Activated CD4-positive, alpha-beta T cell treated with anti-CD3 and anti-CD28 coated beads, Interleukin-2, amount 10 ng/mL, durations not matched to agents 24 days and 14 days (primary cell): ENCODE results near the gene TARBP1. TPM values are rescaled to one million over a fixed set of nuclear protein-coding genes. Genes with fewer than 3 reads are reported as not detected.
A peak's percentile ranks its signal among the peaks of the same experiment; 100 is the strongest.

Source experiments
- DNase-seq: peaks from one replicate; pipeline ENCODE4 v3.0.0; 2022
- H3K27ac Mint-ChIP-seq: one replicate; pipeline ENCODE4 v1.8.0; 2022; ENCODE audit warnings: mild to moderate bottlenecking, mixed read lengths
- H3K27me3 Mint-ChIP-seq: one replicate; pipeline ENCODE4 v1.8.0; 2022; ENCODE audit warnings: mixed read lengths
- H3K36me3 Mint-ChIP-seq: one replicate; pipeline ENCODE4 v1.8.0; 2022; ENCODE audit warnings: low read depth, mild to moderate bottlenecking, mixed read lengths
- H3K4me1 Mint-ChIP-seq: one replicate; pipeline ENCODE4 v1.8.0; 2021; ENCODE audit warnings: mixed read lengths
- H3K4me3 Mint-ChIP-seq: one replicate; pipeline ENCODE4 v1.8.0; 2022; ENCODE audit warnings: mild to moderate bottlenecking, moderate library complexity, mixed read lengths
- H3K9me3 Mint-ChIP-seq: one replicate; pipeline ENCODE4 v1.8.0; 2021; ENCODE audit warnings: mixed read lengths
- intact Hi-C: fragments of 100-400 bp; cut with micrococcal nuclease; formaldehyde crosslinking; loops from one replicate; pipeline ENCODE4 v1.15.1; 2023
- total RNA-seq: library from RNA; stranded (reverse); gene quantifications from 2 replicates; pipeline ENCODE4 v1.2.3, GENCODE V29; 2022

Gene TARBP1
- total RNA-seq, 1 donor from 2014 or later, result 75.9 TPM

- Mint-ChIP-seq H3K9me3 (no peaks in the 10 kb centered on the region), H3K27me3 (no peaks in the 10 kb centered on the region), H3K36me3 (peaks cover 47% of the 10 kb centered on the region), H3K4me3 (no peak overlapping the region), H3K4me1 (peaks cover 11% of the 10 kb centered on the region), H3K27ac (no peak overlapping the region)
- intact Hi-C loops, result loop anchor here (5.0 kb wide), 1 partner anchor 36 kb away; no protein-coding TSS in a partner anchor
- DNase-seq, result no peak
Observed at GRCh38 chr1:234467821-234468220, 11.2 kb downstream of the TARBP1 start.

- H3K36me3 Mint-ChIP-seq, result peaks cover 54% of the 10 kb centered on the region
- no peaks in the 10 kb centered on the region for H3K9me3 Mint-ChIP-seq
- H3K27me3 Mint-ChIP-seq, result no peaks in the 10 kb centered on the region
- no peak for DNase-seq
- H3K4me1 Mint-ChIP-seq, result peaks cover 9% of the 10 kb centered on the region
- H3K4me3 Mint-ChIP-seq, result no peak overlapping the region
- intact Hi-C loops, result loop anchor here (5.0 kb wide), 1 partner anchor 35 kb away; no protein-coding TSS in a partner anchor
- H3K27ac Mint-ChIP-seq, result no peak overlapping the region
Observed at GRCh38 chr1:234466945-234467344, 12.0 kb downstream of the TARBP1 start.

GRCh38 chr1:234463749-234464148 lies 15.2 kb downstream of the TARBP1 start:
- no peaks in the 10 kb centered on the region for H3K9me3 Mint-ChIP-seq
- H3K4me1 Mint-ChIP-seq, result peaks cover 9% of the 10 kb centered on the region
- no peaks in the 10 kb centered on the region for H3K27me3 Mint-ChIP-seq
- DNase-seq, result no peak
- no peak overlapping the region for H3K4me3 Mint-ChIP-seq
- no peak overlapping the region for H3K27ac Mint-ChIP-seq
- intact Hi-C loops, result no loop called here
- H3K36me3 Mint-ChIP-seq, result peaks cover 61% of the 10 kb centered on the region

GRCh38 chr1:234460652-234461051 lies 18.3 kb downstream of the TARBP1 start:
- H3K27ac Mint-ChIP-seq, result no peak overlapping the region
- intact Hi-C loops, result no loop called here
- no peak for DNase-seq
- H3K4me3 Mint-ChIP-seq, result no peak overlapping the region
- H3K9me3 Mint-ChIP-seq, result no peaks in the 10 kb centered on the region
- H3K4me1 Mint-ChIP-seq, result peaks cover 2% of the 10 kb centered on the region
- H3K36me3 Mint-ChIP-seq, result peaks cover 53% of the 10 kb centered on the region
- H3K27me3 Mint-ChIP-seq, result no peaks in the 10 kb centered on the region

- Mint-ChIP-seq H3K27me3 (no peaks in the 10 kb centered on the region), H3K9me3 (no peaks in the 10 kb centered on the region), H3K4me3 (no peak overlapping the region), H3K27ac (no peak overlapping the region), H3K4me1 (peaks cover 3% of the 10 kb centered on the region), H3K36me3 (peaks cover 55% of the 10 kb centered on the region)
- intact Hi-C loops, result no loop called here
- peak; percentile 37 for DNase-seq
Observed at GRCh38 chr1:234458352-234459017, 20.5 kb downstream of the TARBP1 start.

GRCh38 chr1:234454926-234455325 lies 24.1 kb downstream of the TARBP1 start:
- Mint-ChIP-seq H3K4me1 (peaks cover 7% of the 10 kb centered on the region), H3K9me3 (no peaks in the 10 kb centered on the region), H3K27me3 (no peaks in the 10 kb centered on the region), H3K36me3 (peaks cover 45% of the 10 kb centered on the region), H3K27ac (no peak overlapping the region), H3K4me3 (no peak overlapping the region)
- no peak for DNase-seq
- intact Hi-C loops, result no loop called here

GRCh38 chr1:234452406-234452965 lies 26.5 kb downstream of the TARBP1 start:
- Mint-ChIP-seq H3K27ac (peak overlapping the region; percentile 54), H3K36me3 (peaks cover 58% of the 10 kb centered on the region), H3K4me3 (no peak overlapping the region), H3K27me3 (no peaks in the 10 kb centered on the region), H3K9me3 (no peaks in the 10 kb centered on the region), H3K4me1 (peaks cover 7% of the 10 kb centered on the region)
- intact Hi-C loops, result no loop called here
- DNase-seq, result no peak

- Mint-ChIP-seq H3K9me3 (peaks cover 9% of the 10 kb centered on the region), H3K36me3 (peaks cover 78% of the 10 kb centered on the region), H3K27me3 (no peaks in the 10 kb centered on the region), H3K4me1 (peaks cover 5% of the 10 kb centered on the region), H3K27ac (no peak overlapping the region), H3K4me3 (no peak overlapping the region)
- DNase-seq, result no peak
- intact Hi-C loops, result no loop called here
Observed at GRCh38 chr1:234440348-234440747, 38.6 kb downstream of the TARBP1 start.

- Mint-ChIP-seq H3K27ac (no peak overlapping the region), H3K4me1 (peaks cover 6% of the 10 kb centered on the region), H3K9me3 (peaks cover 9% of the 10 kb centered on the region), H3K36me3 (peaks cover 75% of the 10 kb centered on the region), H3K27me3 (no peaks in the 10 kb centered on the region), H3K4me3 (no peak overlapping the region)
- intact Hi-C loops, result no loop called here
- DNase-seq, result no peak
Observed at GRCh38 chr1:234438579-234438978, 40.4 kb downstream of the TARBP1 start.

- Mint-ChIP-seq H3K9me3 (peaks cover 9% of the 10 kb centered on the region), H3K4me3 (no peak overlapping the region), H3K27me3 (no peaks in the 10 kb centered on the region), H3K36me3 (peaks cover 73% of the 10 kb centered on the region), H3K4me1 (peaks cover 10% of the 10 kb centered on the region), H3K27ac (no peak overlapping the region)
- no peak for DNase-seq
- intact Hi-C loops, result no loop called here
Observed at GRCh38 chr1:234437423-234438171, 41.4 kb downstream of the TARBP1 start.

GRCh38 chr1:234435620-234436019 lies 43.4 kb downstream of the TARBP1 start:
- DNase-seq, result no peak
- Mint-ChIP-seq H3K4me3 (no peak overlapping the region), H3K36me3 (peaks cover 69% of the 10 kb centered on the region), H3K27me3 (no peaks in the 10 kb centered on the region), H3K4me1 (peaks cover 10% of the 10 kb centered on the region), H3K27ac (no peak overlapping the region), H3K9me3 (peaks cover 8% of the 10 kb centered on the region)
- intact Hi-C loops, result no loop called here

GRCh38 chr1:234434706-234435105 lies 44.3 kb downstream of the TARBP1 start:
- H3K9me3 Mint-ChIP-seq, result peaks cover 4% of the 10 kb centered on the region
- peaks cover 12% of the 10 kb centered on the region for H3K4me1 Mint-ChIP-seq
- no peak overlapping the region for H3K27ac Mint-ChIP-seq
- H3K27me3 Mint-ChIP-seq, result no peaks in the 10 kb centered on the region
- DNase-seq, result no peak
- H3K36me3 Mint-ChIP-seq, result peaks cover 67% of the 10 kb centered on the region
- intact Hi-C loops, result loop anchor here (5.0 kb wide), 1 partner anchor 33 kb away; no protein-coding TSS in a partner anchor
- H3K4me3 Mint-ChIP-seq, result no peak overlapping the region

GRCh38 chr1:234433563-234434285 lies 45.3 kb downstream of the TARBP1 start:
- Mint-ChIP-seq H3K27me3 (no peaks in the 10 kb centered on the region), H3K4me1 (peaks cover 10% of the 10 kb centered on the region), H3K9me3 (no peaks in the 10 kb centered on the region), H3K36me3 (peaks cover 67% of the 10 kb centered on the region), H3K27ac (peak overlapping the region; percentile 32), H3K4me3 (no peak overlapping the region)
- intact Hi-C loops, result loop anchor here (5.0 kb wide), 1 partner anchor 34 kb away; no protein-coding TSS in a partner anchor
- DNase-seq, result no peak
